GM21717 (cell line): ENCODE results near the gene OPCML.

Experiments
- ATAC-seq: cut with Tn5 transposase; IDR thresholded peaks from one replicate; pipeline ENCODE4 v1.9.1; 2021; ENCODE audit warnings: mild to moderate bottlenecking, moderate library complexity; ENCODE audit not compliant: unreplicated experiment

The OPCML gene

GRCh38 chr11:133081730-133082452 lies 450.4 kb downstream of the OPCML start:
- ATAC-seq = no peak

GRCh38 chr11:133081020-133081419 lies 451.3 kb downstream of the OPCML start:
- no peak for ATAC-seq

GRCh38 chr11:133078591-133079404 lies 453.5 kb downstream of the OPCML start:
- peak; percentile 53 for ATAC-seq

GRCh38 chr11:133078012-133078411 lies 454.3 kb downstream of the OPCML start:
- no peak for ATAC-seq

GRCh38 chr11:133075351-133075750 lies 456.9 kb downstream of the OPCML start:
- no peak for ATAC-seq

- ATAC-seq = no peak
Measured at GRCh38 chr11:133072858-133073582, 459.3 kb downstream of the OPCML start.

- no peak for ATAC-seq
Measured at GRCh38 chr11:133072378-133072777, 459.9 kb downstream of the OPCML start.

GRCh38 chr11:133070791-133071190 lies 461.5 kb downstream of the OPCML start:
- no peak for ATAC-seq

- no peak for ATAC-seq
Measured at GRCh38 chr11:133070021-133070713, 462.1 kb downstream of the OPCML start.

- ATAC-seq = no peak
Measured at GRCh38 chr11:133065847-133066485, 466.3 kb downstream of the OPCML start.

- no peak for ATAC-seq
Measured at GRCh38 chr11:133064961-133065360, 467.3 kb downstream of the OPCML start.

- ATAC-seq = no peak
Measured at GRCh38 chr11:133064152-133064877, 468.0 kb downstream of the OPCML start.

GRCh38 chr11:133058501-133058900 lies 473.8 kb downstream of the OPCML start:
- no peak for ATAC-seq

GRCh38 chr11:133053124-133053776 lies 479.1 kb downstream of the OPCML start:
- no peak for ATAC-seq

GRCh38 chr11:133052537-133052936 lies 479.8 kb downstream of the OPCML start:
- ATAC-seq = no peak

GRCh38 chr11:133049244-133050019 lies 482.9 kb downstream of the OPCML start:
- ATAC-seq = no peak

GRCh38 chr11:133048270-133048669 lies 484.0 kb downstream of the OPCML start:
- ATAC-seq = no peak

GRCh38 chr11:133047771-133048115 lies 484.6 kb downstream of the OPCML start:
- ATAC-seq = no peak
